Psoas muscle (tissue), 8 donors: Measurements from ENCODE around the gene CDC42BPA. TPM values are rescaled to one million over a fixed set of nuclear protein-coding genes. Genes with fewer than 3 reads are reported as not detected.
"Not testable (repeated sequence)": the region's sequence is repeated elsewhere in the genome, so short reads cannot be mapped to it uniquely, and the experiment has no call there.

Experiments used
- ATAC-seq, 4 donors: fragments of 200-7000 bp; cut with Tn5 transposase; one replicate each; pipeline ENCODE4 v1.9.1; 2020; ENCODE audit warnings: moderate library complexity in 3 of 4, mild to moderate bottlenecking in 2 of 4
- DNase-seq, 2 donors: peaks; one replicate each; pipeline ENCODE4 v3.0.0-alpha.2; 2020
- H3K27ac ChIP-seq: fragments of 200-600 bp; one replicate; pipeline ENCODE4 v1.8.0; 2022
- H3K27me3 ChIP-seq, 3 donors: fragments of 200-600 bp in 1 of 3; one replicate each; pipeline versions ENCODE4 v1.6.1 to v1.8.0; 2013 to 2022; ENCODE audit warnings: low read length in 2 of 3, mild to moderate bottlenecking in 2 of 3, moderate library complexity in 1 of 3; ENCODE audit not compliant: insufficient read depth in 3 of 3
- H3K36me3 ChIP-seq, 2 donors: fragments of 200-600 bp in 1 of 2; one replicate each; pipeline versions ENCODE4 v1.6.1 to v1.8.0; 2013 to 2022; ENCODE audit warnings: low read depth in 1 of 2, mild to moderate bottlenecking in 1 of 2, moderate library complexity in 1 of 2; ENCODE audit not compliant: insufficient read depth in 1 of 2
- H3K4me1 ChIP-seq: fragments of 200-600 bp; one replicate; pipeline ENCODE4 v1.8.0; 2022
- H3K4me3 ChIP-seq: fragments of 200-600 bp; one replicate; pipeline ENCODE4 v1.8.0; 2022; ENCODE audit warnings: mild to moderate bottlenecking
- H3K9me3 ChIP-seq: fragments of 200-600 bp; one replicate; pipeline ENCODE4 v1.8.0; 2022
- WGBS, 3 donors: extraction: QIAGEN DNeasy Blood & Tissue Kit; methylation state at CpG; one replicate each; pipeline versions ENCODE4 v1.1.6 to v1.1.7; 2013; 5-methylcytosine and 5-hydroxymethylcytosine counted together
- intact Hi-C, 2 donors: fragments of 100-400 bp; cut with DNase I; formaldehyde crosslinking; loops; one replicate each; pipeline versions ENCODE4 v1.11.0 to v1.14.2; 2022
- polyA plus RNA-seq, 3 donors: library from polyadenylated mRNA; stranded (reverse); fragments of 200-250 nt; gene quantifications; one replicate each; pipeline ENCODE4 v1.2.3, GENCODE V29; 2013
- total RNA-seq, 4 donors: library from RNA; stranded (reverse); fragmentation: NEBNext Ultra II Directional in 2 of 4; extraction: Animal tissue kit (Norgen Biotek cat#: 25700) in 2 of 4; gene quantifications; one replicate each; pipeline versions ENCODE4 v1.2.1 to v1.2.4, GENCODE V29; 2021 to 2023
- TF ChIP-seq, protein P1 (sequence below): fragments of 200-600 bp; IDR thresholded peaks from one replicate; pipeline ENCODE4 v1.8.0; 2022; ENCODE audit warnings: antibody characterized with exemption
- donor health status: healthy with polysubstance abuse.
- donor health status: DM: no; HTN: no; CAD: no; lungs with moderate emphysema.
- donor health status: Bipolar disorder and iron deficiency.
- donor health status: healthy.
- donor health status: DM: yes; HTN: yes; CAD: no.
- donor health status: DM: no; HTN: no; CAD: no.
- donor health status: DM: no; HTN: no; CAD: no.
- donor health status: DM: yes; HTN: yes; CAD: no.

Gene CDC42BPA
- total and polyA plus RNA-seq, 7 donors: 5.3 to 23.0 (median 15.7) TPM

DNA sequence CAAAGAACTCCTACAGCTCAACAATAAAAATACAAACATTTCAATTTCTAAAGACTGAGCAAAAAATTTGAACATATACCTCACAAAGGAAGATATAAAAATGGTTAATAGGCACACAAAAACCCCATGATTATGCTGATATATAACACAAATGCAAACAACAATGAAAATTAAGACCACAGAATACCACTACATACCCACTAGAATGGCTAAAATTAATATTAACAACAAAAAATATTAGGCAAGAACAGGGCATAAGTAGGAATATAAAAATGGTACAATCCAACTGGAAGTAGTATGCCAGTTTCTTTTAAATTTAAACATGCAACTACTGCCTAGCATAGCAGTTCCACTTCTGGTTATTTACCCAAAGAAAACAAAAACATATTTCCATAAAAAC lies 77.3 kb downstream of the CDC42BPA start:
- no peaks in the 10 kb centered on the region for H3K9me3 ChIP-seq
- DNase-seq (no peak), ATAC-seq (no peak)
- no peaks in the 10 kb centered on the region for H3K36me3 ChIP-seq
- peaks cover 25% of the 10 kb centered on the region for H3K4me1 ChIP-seq
- intact Hi-C loops: loop anchor here in 1 of 2 donors (10.0 kb wide), 1 partner anchor 74 kb away; the partner anchor contains the start of gene CDC42BPA
- TF ChIP-seq, protein P1, sequence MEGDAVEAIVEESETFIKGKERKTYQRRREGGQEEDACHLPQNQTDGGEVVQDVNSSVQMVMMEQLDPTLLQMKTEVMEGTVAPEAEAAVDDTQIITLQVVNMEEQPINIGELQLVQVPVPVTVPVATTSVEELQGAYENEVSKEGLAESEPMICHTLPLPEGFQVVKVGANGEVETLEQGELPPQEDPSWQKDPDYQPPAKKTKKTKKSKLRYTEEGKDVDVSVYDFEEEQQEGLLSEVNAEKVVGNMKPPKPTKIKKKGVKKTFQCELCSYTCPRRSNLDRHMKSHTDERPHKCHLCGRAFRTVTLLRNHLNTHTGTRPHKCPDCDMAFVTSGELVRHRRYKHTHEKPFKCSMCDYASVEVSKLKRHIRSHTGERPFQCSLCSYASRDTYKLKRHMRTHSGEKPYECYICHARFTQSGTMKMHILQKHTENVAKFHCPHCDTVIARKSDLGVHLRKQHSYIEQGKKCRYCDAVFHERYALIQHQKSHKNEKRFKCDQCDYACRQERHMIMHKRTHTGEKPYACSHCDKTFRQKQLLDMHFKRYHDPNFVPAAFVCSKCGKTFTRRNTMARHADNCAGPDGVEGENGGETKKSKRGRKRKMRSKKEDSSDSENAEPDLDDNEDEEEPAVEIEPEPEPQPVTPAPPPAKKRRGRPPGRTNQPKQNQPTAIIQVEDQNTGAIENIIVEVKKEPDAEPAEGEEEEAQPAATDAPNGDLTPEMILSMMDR: no peak
- H3K4me3 ChIP-seq: no peak overlapping the region
- H3K27me3 ChIP-seq: no peaks in the 10 kb centered on the region
- no peak overlapping the region for H3K27ac ChIP-seq

DNA sequence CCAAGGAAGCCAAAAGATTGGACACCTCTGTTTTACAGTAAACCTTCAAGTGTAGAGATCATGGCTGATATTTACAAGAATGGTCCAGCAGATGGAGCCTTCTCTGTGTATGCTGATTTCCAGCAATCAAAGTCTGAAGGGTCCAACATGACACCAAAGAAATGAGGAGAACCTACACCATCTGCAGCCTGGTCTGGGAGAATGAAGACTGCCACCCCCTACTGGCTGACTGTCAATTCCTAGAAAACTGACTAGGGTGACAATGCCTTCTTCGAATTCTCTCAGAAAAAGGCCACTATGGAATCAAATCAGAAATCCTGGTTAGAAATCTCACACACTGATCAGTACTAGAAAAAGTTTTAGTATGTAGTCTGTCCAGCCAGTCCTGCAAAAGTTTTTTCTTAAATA lies 83.3 kb downstream of the CDC42BPA start:
- Histone ChIP-seq H3K4me1 (no peaks in the 10 kb centered on the region), H3K27ac (no peak overlapping the region), H3K4me3 (no peak overlapping the region), H3K27me3 (no peaks in the 10 kb centered on the region), H3K9me3 (no peaks in the 10 kb centered on the region), H3K36me3 (no peaks in the 10 kb centered on the region)
- TF ChIP-seq, protein P1: peak; percentile 42
- DNase-seq (no peak), ATAC-seq (peak; percentile 44 to 84 (median 60))
- intact Hi-C loops: loop anchor here (2.0 to 5.0 kb wide), 2 partner anchors 202 kb away; no protein-coding TSS in a partner anchor
- WGBS, 3 donors: 71 to 89% (median 75%) methylated on average over 1 of the region's 1 CpG

DNA sequence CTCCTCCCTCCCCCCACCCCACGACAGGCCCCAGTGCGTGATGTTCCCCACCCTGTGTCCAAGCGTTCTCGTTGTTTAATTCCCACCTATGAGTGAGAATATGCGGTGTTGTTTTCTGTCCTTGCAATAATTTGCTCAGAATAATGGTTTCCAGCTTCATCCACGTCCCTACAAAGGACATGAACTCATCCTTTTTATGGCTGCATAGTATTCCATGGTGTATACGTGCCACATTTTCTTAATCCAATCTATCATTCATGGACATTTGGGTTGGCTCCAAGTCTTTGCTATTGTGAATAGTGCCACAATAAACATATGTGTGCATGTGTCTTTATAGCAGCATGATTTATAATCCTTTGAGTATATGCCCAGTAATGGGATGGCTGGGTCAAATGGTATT lies 87.2 kb downstream of the CDC42BPA start:
- not testable (repeated sequence) for ATAC-seq, H3K4me3 ChIP-seq, H3K27me3 ChIP-seq, H3K36me3 ChIP-seq, H3K9me3 ChIP-seq, H3K4me1 ChIP-seq, H3K27ac ChIP-seq, DNase-seq
- WGBS, 3 donors: 82 to 98% (median 97%) methylated on average over 7 of the region's 7 CpGs
- intact Hi-C loops: loop anchor here in 1 of 2 donors (5.0 kb wide), 1 partner anchor 206 kb away; no protein-coding TSS in a partner anchor

DNA sequence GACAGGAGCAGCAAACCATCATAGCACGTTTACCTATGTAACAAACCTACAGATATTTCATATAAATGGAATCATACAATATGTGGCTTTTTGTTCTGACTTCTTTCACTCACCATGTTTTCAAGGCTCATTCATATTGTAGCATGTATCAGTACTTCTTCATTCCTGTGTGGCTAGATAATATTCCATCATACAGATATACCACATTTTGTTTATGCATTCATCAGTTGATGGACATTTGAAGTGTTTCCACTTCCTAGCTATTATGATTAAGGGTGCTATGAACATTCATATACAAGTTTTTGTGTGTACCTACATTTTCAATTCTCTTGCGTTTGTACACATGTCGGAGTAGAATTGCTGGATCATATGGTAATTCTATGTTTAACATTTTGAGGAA lies 90.1 kb downstream of the CDC42BPA start:
- Histone ChIP-seq H3K27ac (no peak overlapping the region), H3K27me3 (no peaks in the 10 kb centered on the region), H3K4me1 (peaks cover 12% of the 10 kb centered on the region), H3K36me3 (no peaks in the 10 kb centered on the region), H3K4me3 (no peak overlapping the region), H3K9me3 (no peaks in the 10 kb centered on the region)
- TF ChIP-seq, protein P1: no peak
- DNase-seq (no peak), ATAC-seq (no peak)
- WGBS, 3 donors: 94 to 97% (median 94%) methylated on average over 3 of the region's 3 CpGs
- intact Hi-C loops: no loop called here

DNA sequence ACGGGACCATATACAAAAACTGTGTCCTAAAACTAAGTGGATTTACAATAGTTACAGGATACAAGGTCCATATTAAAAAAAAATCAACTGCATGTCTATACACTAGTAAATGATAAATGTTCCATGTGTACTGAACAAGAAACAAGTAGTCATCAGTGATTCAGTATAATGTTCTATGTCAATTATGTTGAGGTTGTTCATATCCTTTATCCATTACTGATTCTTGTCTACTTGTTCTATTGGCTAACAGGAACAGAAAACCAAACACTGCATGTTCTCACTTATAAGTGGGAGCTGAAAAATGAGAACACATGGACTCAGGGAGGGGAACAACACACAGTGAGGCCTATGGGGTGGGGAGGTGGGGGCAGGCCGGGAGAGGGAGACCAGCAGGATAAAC lies 90.5 kb downstream of the CDC42BPA start:
- intact Hi-C loops: no loop called here
- H3K27ac ChIP-seq: no peak overlapping the region
- 82 to 88% (median 83%) methylated on average over 2 of the region's 2 CpGs for WGBS, 3 donors
- H3K4me1 ChIP-seq: peaks cover 12% of the 10 kb centered on the region
- DNase-seq (no peak), ATAC-seq (no peak)
- H3K27me3 ChIP-seq: no peaks in the 10 kb centered on the region
- TF ChIP-seq, protein P1: no peak
- no peaks in the 10 kb centered on the region for H3K36me3 ChIP-seq
- H3K9me3 ChIP-seq: no peaks in the 10 kb centered on the region
- H3K4me3 ChIP-seq: no peak overlapping the region
